ENCODE results near the gene PPIL6.
"Not testable (repeated sequence)": the region's sequence is repeated elsewhere in the genome, so short reads cannot be mapped to it uniquely, and the experiment has no call there.

The PPIL6 gene

DNA sequence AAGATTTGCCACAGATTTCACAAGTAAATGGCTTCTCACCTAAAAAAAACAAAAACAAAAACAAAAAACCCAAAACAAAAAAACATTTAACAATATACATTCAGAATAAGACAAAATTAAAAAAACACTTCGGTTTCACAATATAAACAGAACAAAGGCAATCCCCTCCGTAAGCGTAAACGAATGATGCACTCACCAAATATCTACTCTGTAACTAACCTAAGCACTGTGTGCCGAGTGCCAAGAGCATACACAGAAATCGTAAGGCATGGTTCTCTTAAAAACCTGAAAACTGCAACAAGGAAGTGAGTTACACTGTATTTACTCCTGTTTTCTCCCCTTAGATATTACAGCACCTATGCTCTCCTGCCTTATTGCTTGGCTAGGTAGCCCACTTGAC, 27.3 kb upstream of the PPIL6 start:
- in situ Hi-C loops (cut with MboI; ENCODE audit: low sequenced_read_pairs), result no loop called here

DNA sequence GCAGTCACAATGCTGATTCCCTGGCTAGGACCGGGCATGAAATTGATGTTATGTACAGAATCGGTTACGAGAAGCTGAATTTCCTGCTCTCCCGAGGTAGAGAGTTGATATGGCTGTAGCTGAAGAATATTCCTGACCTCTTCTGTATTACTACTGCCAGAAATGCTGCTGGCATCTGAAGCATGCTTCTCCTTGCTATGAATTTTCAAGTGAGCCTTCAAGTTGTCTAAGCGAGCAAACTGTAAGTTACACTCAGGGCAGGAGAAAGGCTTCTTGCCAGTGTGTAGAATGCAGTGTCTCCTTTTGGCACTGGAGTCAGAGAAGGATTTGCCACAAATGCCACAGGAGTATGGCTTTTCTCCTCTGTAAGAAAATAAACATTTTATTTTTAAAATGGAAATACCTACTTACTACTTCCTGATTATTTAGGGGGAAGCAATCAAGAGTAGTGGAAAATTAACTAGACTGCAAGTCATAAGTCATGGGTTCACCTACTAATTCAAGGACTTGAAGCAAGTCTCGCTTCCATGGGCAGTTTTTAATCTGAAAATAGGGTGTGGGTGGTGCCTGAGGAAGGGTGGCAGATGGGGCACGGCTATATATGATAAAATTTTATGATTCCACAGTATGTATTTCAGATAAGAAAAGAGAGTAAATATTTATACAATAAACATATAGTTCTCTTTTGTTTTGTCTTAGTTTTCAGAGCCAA, 25.9 kb upstream of the PPIL6 start:
- in situ Hi-C loops (cut with MboI; ENCODE audit: low sequenced_read_pairs), result no loop called here

- in situ Hi-C loops (cut with MboI; ENCODE audit: low sequenced_read_pairs), result no loop called here
Measured at GRCh38 chr6:109465772-109466171, 25.3 kb upstream of the PPIL6 start.

GRCh38 chr6:109461733-109462526, 21.5 kb upstream of the PPIL6 start:
- in situ Hi-C loops (cut with MboI; ENCODE audit: low sequenced_read_pairs), result no loop called here

GRCh38 chr6:109461205-109461604, 20.8 kb upstream of the PPIL6 start:
- in situ Hi-C loops (cut with MboI; ENCODE audit: low sequenced_read_pairs), result not testable (repeated sequence)

DNA sequence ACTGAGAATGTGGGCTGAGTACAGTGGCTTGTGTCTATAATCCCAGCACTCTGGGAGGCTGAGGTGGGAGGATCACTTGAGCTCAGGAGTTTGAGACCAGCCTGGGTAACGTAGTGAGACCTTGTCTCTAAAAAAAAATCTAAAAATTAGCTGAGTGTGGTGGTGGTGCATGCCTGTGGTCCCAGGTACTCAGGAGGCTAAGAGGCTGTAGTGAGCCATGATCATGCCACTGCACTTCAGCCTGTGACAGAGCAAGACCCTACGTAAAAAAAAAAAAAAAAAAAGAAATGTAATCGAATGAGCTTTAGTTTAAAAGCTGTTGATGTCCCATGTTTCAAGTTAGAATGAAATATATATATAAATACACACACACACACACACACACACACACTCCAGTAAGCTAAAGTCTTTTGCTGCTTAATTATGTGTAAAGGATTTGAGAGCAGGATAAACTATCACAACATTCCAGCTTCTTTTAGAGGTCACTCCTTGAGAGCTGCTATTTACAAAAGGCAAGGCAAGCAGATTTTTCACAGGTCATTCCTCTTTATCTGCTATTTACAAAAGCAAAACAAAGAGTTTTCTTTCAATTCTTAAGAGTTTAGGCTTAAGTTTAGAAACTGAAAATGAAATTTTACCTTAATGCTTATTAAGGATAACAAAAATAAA, 19.9 kb upstream of the PPIL6 start:
- in situ Hi-C loops (cut with MboI; ENCODE audit: low sequenced_read_pairs), result no loop called here

DNA sequence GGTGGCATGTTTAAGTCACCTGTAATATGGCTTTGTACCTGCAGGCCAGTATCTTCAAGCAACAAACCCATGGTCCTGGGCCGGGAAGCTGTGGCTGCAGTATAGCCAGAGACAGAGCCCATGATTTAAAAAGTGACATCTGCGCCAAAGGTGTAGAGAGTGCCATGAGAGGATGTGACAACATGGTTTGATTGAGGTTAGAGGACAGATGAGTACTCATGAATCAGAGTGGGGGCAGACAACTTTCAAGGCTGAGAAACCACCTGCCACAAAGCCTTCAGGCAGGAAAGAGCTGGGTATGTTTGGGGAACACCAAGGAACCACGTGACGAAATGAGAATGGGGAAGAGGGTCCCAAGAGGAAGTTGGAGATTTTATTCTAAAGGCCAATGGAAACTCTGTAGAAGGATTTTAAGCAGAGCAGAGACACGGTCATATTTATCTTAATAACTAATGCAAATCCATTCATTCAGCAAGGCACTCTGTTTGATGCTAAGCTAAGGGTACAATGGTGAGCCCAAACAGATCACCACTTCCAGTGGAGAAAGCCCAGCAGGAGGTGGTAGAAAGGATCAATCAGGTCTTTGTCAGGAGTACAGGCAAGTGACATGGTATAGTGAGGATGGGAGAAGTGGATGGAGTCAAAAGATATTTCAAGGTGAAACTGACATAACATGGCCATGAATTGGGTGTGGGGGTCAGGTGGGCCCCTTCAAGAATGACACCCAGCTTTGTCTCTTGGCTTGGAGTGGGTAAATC, 18.5 kb upstream of the PPIL6 start:
- in situ Hi-C loops (cut with MboI; ENCODE audit: low sequenced_read_pairs), result no loop called here

GRCh38 chr6:109457562-109457996, 17.2 kb upstream of the PPIL6 start:
- in situ Hi-C loops (cut with MboI; ENCODE audit: low sequenced_read_pairs), result no loop called here

GRCh38 chr6:109456710-109457561, 16.5 kb upstream of the PPIL6 start:
- in situ Hi-C loops (cut with MboI; ENCODE audit: low sequenced_read_pairs), result no loop called here

GRCh38 chr6:109456111-109456583, 15.7 kb upstream of the PPIL6 start:
- in situ Hi-C loops (cut with MboI; ENCODE audit: low sequenced_read_pairs), result no loop called here

DNA sequence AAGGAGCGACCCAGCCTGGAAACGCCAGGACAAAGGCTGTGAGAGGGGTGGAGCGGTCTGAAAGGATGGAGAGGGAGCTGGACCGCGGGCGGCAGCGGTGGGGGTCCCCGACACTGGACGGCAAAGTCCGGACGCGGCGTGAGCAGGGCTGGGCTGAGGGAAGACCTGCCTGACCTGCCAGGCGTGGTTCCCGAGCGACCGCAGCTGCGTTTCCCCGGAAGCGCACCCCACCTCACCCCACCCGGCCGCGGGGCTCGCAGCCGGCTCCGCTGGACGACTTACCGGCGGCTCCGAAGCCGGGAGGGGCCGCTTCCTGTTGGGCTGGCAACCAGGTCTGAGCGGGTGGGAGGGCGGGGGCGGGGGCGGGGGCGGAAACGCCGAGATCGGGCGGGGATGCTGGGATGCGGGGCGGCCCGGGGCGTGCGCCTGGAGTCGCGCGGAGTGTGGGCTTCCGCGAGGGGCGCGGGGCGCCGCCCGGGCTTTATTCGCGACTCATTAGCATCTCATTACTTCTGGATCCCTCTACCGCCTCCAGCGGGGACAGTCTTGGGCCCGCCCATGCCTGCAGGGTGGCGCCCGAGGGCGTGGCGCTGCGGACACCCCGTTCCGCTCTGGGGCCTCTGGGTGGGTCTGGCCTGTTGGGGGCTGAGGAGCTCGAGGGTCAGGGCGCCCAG, 15.1 kb upstream of the PPIL6 start, which contains the start of gene MICAL1:
MICAL1 (minus strand) TSS at position 336 of the 674 bp plus-strand sequence. CDS start 1,576 bp downstream, outside the sequence.
- in situ Hi-C loops (cut with MboI; ENCODE audit: low sequenced_read_pairs), result no loop called here

GRCh38 chr6:109454496-109455436, 14.3 kb upstream of the PPIL6 start:
- in situ Hi-C loops (cut with MboI; ENCODE audit: low sequenced_read_pairs), result no loop called here

GRCh38 chr6:109453594-109454495, 13.4 kb upstream of the PPIL6 start:
- in situ Hi-C loops (cut with MboI; ENCODE audit: low sequenced_read_pairs), result no loop called here

DNA sequence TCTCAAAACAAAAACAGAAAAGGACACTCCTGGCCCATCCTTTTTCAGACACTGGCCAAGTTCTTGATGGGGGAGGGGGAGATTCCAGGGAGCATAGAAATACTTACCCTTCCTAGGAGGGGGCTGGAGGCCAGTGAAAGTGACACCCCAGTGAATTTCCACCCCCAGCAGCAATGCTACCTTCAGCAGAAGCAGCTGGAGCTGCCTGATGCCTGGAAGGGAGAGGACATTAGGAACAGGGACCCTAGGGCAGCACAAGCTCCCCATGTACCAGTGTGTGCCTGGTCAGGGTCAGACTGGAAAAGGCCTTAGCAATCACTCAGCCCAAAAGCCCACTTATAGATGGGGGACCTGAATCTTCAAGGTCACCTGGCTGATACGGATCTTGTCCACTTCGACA, 12.7 kb upstream of the PPIL6 start:
- in situ Hi-C loops (cut with MboI; ENCODE audit: low sequenced_read_pairs), result no loop called here

GRCh38 chr6:109452181-109452580, 11.8 kb upstream of the PPIL6 start:
- in situ Hi-C loops (cut with MboI; ENCODE audit: low sequenced_read_pairs), result no loop called here

GRCh38 chr6:109451376-109451775, 10.9 kb upstream of the PPIL6 start:
- in situ Hi-C loops (cut with MboI; ENCODE audit: low sequenced_read_pairs), result no loop called here

- in situ Hi-C loops (cut with MboI; ENCODE audit: low sequenced_read_pairs), result no loop called here
Measured at GRCh38 chr6:109450801-109451200, 10.4 kb upstream of the PPIL6 start.

Measured in HL-60/S4 treated with retinoic acid at 250 ng/mL for 4 days and 3 days (cell line).